Panc1 (cell line): ENCODE data around the gene SLC31A2. TPM values are rescaled to one million over a fixed set of nuclear protein-coding genes. Genes with fewer than 3 reads are reported as not detected.

Experiments
- ATAC-seq: fragments of 200-7000 bp; cut with Tn5 transposase; 2 replicates; pipeline ENCODE4 v1.9.1; 2020; ENCODE audit warnings: mild to moderate bottlenecking, moderate library complexity
- BruUV-seq: library from RNA; stranded (reverse); fragments of 400-500 nt; replicated peaks from 2 replicates; lab custom pipeline; 2021; lab: Mats Ljungman, UMichigan
- CTCF ChIA-PET: fragments of 300-600 bp; sonication (Branson Sonifier 250); formaldehyde crosslinking; loops from one replicate; lab custom pipeline; 2022; ENCODE audit warnings: antibody characterized with exemption; lab: Charles Lee
- POLR2A ChIA-PET: fragments of 300-600 bp; sonication (Branson Sonifier 250); formaldehyde crosslinking; loops from one replicate; lab custom pipeline; 2022; ENCODE audit warnings: antibody characterized with exemption; lab: Charles Lee
- DNase-seq: peaks from one replicate; pipeline ENCODE4 v3.0.0-alpha.2; 2010; ENCODE audit warnings: low read depth, low spot score
- H3K27ac ChIP-seq: 2 replicates; pipeline ENCODE4 v1.5.1; 2011; ENCODE audit warnings: mild to moderate bottlenecking, low read length, inconsistent platforms
- H3K27me3 ChIP-seq: fragments of 200-500 bp; sonication (Bioruptor generic); 2 replicates; pipeline ENCODE4 v1.6.0; 2014; ENCODE audit warnings: low read length, inconsistent platforms; ENCODE audit not compliant: control insufficient read depth, insufficient read depth
- H3K36me3 ChIP-seq: fragments of 200-500 bp; sonication (Bioruptor generic); 2 replicates; pipeline ENCODE4 v1.5.1; 2014; ENCODE audit warnings: inconsistent platforms, mild to moderate bottlenecking, low read length, moderate library complexity; ENCODE audit not compliant: control insufficient read depth, insufficient read depth
- H3K4me1 ChIP-seq: 2 replicates; pipeline ENCODE4 v1.5.1; 2011; ENCODE audit warnings: inconsistent platforms, mild to moderate bottlenecking, low read length, moderate library complexity; ENCODE audit not compliant: control insufficient read depth, insufficient read depth
- H3K4me3 ChIP-seq, 2 experiments: 2 replicates each; pipeline ENCODE4 v1.5.1; 2011 to 2012; ENCODE audit warnings: low read depth in 2 of 2, low read length in 2 of 2, mild to moderate bottlenecking in 2 of 2, inconsistent platforms in 1 of 2, moderate library complexity in 1 of 2
- H3K9me3 ChIP-seq: fragments of 200-500 bp; sonication (Bioruptor generic); 2 replicates; pipeline ENCODE4 v1.5.1; 2014; ENCODE audit warnings: low read depth, mild to moderate bottlenecking, inconsistent platforms, low read length, moderate library complexity; ENCODE audit not compliant: control insufficient read depth, insufficient read depth
- POLR2AphosphoS5 ChIP-seq: IDR thresholded peaks from 2 replicates; pipeline ENCODE4 v1.6.1; 2012; ENCODE audit warnings: mild to moderate bottlenecking, low read depth, low read length, moderate library complexity
- SIN3A ChIP-seq: IDR thresholded peaks from 2 replicates; pipeline ENCODE4 v1.6.1; 2012; ENCODE audit warnings: low read depth, mild to moderate bottlenecking, low read length, moderate library complexity, borderline replicate concordance; ENCODE audit not compliant: insufficient read depth
- TCF7L2 ChIP-seq: IDR thresholded peaks from 2 replicates; pipeline ENCODE4 v1.6.1; 2011; ENCODE audit warnings: mild to moderate bottlenecking, low read depth, low read length, inconsistent platforms
- in situ Hi-C: cut with HindIII; loops from 2 replicates; pipeline ENCODE4 v1.10.0; 2016; ENCODE audit warnings: low sequenced_read_pairs, low pct_unique_long_range_greater_than_20kb
- intact Hi-C: fragments of 100-400 bp; cut with micrococcal nuclease; formaldehyde crosslinking; loops from one replicate; pipeline ENCODE4 v1.10.0; 2022; ENCODE audit not compliant: unreplicated experiment
- total RNA-seq: library from RNA; stranded (reverse); gene quantifications from one replicate; pipeline ENCODE4 v1.2.1, GENCODE V29; 2021; ENCODE audit not compliant: unreplicated experiment
- TF ChIP-seq, protein P1 (sequence below): fragments of 450-650 bp; IDR thresholded peaks from 2 replicates; pipeline ENCODE4 v1.5.1; 2017; ENCODE audit warnings: mild to moderate bottlenecking
- TF ChIP-seq, protein P2 (sequence below), 2 experiments: IDR thresholded peaks; 2 replicates each; pipeline ENCODE4 v1.6.1; 2011 to 2012; ENCODE audit warnings: low read depth in 2 of 2, control low read depth in 1 of 2, low read length in 1 of 2, mild to moderate bottlenecking in 1 of 2, moderate library complexity in 1 of 2; ENCODE audit not compliant: insufficient read depth in 1 of 2

Gene SLC31A2
- total RNA-seq, 1 experiment from 2014 or later, result 5.3 TPM

DNA sequence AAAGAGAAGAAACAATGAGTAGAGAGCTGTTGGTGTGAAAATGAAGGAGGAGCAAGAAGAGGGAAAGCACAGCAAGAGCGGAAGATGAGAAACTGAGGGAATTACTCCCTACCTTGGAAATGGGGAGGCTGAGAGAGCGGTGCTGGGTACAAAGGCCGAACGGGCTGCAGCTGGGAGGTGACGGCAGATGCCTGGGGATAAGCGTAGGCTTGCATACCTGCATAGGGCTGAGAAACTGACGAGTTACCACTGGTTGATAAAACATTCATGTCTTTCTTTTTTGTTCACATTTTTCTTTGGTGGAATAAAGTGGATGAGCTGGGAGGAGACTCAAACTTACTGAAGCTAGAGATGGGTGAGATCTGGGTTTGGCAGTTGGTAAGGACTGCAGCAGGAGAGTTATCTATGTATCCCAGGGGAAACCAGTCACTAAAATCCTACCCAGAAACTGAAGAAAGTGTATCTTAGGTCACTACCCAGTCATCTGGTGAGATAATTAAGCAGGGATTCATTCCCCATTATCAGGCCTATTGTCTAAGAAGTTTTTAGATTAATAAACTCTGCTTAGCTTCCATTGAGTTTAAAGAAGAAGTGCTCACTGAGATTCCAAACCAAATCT lies 35.4 kb downstream of the SLC31A2 start:
- no peak for ATAC-seq

DNA sequence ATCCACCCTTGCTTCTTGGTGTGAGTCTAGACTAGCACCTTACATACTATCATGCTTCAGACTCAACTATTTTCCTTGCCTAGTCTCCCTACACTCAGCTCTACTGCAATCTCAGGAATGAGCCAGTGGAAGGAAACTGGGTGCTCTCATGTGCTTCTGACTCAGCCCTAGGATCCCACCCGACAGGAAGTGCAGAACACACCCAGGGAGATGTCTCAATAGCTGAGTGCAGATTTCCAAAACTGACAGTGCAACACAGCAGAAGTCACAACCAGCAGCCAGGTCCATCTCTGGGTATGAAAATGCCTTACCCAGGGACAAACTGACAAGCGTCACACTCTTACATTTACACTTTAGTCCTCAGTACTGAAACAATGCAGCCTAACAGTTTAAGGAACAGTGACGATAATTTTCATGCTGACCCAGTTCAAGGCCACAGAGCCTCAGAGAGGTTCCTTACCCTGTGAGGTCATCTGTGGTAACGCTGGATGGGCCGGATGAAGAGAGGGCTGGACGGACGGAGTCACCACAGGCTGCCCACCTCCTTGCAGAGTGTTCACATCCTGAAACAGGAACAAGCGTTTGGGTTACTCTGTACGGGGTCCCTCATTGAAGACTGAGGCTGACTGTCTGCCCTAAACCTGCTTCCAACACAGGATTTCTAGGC lies 37.3 kb downstream of the SLC31A2 start:
- ChIA-PET CTCF (no interaction called here), POLR2A (no interaction called here)
- no peaks in the 10 kb centered on the region for H3K4me1 ChIP-seq
- in situ Hi-C loops (no loop called here), intact Hi-C loops (no loop called here)
- ATAC-seq (no peak), DNase-seq (peak; percentile 42)
- H3K4me3 ChIP-seq, result no peak overlapping the region
- no TSS peak for BruUV-seq
- H3K27me3 ChIP-seq, result no peaks in the 10 kb centered on the region
- H3K27ac ChIP-seq, result no peak overlapping the region
- H3K9me3 ChIP-seq, result no peaks in the 10 kb centered on the region
- TF ChIP-seq TCF7L2 (no peak), SIN3A (no peak), POLR2AphosphoS5 (no peak)
- TF ChIP-seq, protein P1, sequence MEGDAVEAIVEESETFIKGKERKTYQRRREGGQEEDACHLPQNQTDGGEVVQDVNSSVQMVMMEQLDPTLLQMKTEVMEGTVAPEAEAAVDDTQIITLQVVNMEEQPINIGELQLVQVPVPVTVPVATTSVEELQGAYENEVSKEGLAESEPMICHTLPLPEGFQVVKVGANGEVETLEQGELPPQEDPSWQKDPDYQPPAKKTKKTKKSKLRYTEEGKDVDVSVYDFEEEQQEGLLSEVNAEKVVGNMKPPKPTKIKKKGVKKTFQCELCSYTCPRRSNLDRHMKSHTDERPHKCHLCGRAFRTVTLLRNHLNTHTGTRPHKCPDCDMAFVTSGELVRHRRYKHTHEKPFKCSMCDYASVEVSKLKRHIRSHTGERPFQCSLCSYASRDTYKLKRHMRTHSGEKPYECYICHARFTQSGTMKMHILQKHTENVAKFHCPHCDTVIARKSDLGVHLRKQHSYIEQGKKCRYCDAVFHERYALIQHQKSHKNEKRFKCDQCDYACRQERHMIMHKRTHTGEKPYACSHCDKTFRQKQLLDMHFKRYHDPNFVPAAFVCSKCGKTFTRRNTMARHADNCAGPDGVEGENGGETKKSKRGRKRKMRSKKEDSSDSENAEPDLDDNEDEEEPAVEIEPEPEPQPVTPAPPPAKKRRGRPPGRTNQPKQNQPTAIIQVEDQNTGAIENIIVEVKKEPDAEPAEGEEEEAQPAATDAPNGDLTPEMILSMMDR, result no peak
- TF ChIP-seq, protein P2, sequence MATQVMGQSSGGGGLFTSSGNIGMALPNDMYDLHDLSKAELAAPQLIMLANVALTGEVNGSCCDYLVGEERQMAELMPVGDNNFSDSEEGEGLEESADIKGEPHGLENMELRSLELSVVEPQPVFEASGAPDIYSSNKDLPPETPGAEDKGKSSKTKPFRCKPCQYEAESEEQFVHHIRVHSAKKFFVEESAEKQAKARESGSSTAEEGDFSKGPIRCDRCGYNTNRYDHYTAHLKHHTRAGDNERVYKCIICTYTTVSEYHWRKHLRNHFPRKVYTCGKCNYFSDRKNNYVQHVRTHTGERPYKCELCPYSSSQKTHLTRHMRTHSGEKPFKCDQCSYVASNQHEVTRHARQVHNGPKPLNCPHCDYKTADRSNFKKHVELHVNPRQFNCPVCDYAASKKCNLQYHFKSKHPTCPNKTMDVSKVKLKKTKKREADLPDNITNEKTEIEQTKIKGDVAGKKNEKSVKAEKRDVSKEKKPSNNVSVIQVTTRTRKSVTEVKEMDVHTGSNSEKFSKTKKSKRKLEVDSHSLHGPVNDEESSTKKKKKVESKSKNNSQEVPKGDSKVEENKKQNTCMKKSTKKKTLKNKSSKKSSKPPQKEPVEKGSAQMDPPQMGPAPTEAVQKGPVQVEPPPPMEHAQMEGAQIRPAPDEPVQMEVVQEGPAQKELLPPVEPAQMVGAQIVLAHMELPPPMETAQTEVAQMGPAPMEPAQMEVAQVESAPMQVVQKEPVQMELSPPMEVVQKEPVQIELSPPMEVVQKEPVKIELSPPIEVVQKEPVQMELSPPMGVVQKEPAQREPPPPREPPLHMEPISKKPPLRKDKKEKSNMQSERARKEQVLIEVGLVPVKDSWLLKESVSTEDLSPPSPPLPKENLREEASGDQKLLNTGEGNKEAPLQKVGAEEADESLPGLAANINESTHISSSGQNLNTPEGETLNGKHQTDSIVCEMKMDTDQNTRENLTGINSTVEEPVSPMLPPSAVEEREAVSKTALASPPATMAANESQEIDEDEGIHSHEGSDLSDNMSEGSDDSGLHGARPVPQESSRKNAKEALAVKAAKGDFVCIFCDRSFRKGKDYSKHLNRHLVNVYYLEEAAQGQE (IDR thresholded peaks at IDR 0.05; ENCODE audit: insufficient read depth in 1 of 2, low read depth in 2 of 2, low read length in 1 of 2), result no peak
- peaks cover 12% of the 10 kb centered on the region for H3K36me3 ChIP-seq

More for the DNA sequence above, 35.4 kb downstream of the SLC31A2 start:
- no peaks in the 10 kb centered on the region for H3K4me1 ChIP-seq
- intact Hi-C loops, result no loop called here
- no peak for DNase-seq
- in situ Hi-C loops, result no loop called here
- no peaks in the 10 kb centered on the region for H3K27me3 ChIP-seq
- BruUV-seq, result no TSS peak
- H3K36me3 ChIP-seq, result peaks cover 14% of the 10 kb centered on the region
- H3K4me3 ChIP-seq, result no peak overlapping the region
- no peak overlapping the region for H3K27ac ChIP-seq
- TF ChIP-seq, protein P1, result no peak
- TF ChIP-seq POLR2AphosphoS5 (no peak), TCF7L2 (no peak), SIN3A (no peak)
- TF ChIP-seq, protein P2 (IDR thresholded peaks at IDR 0.05; ENCODE audit: insufficient read depth in 1 of 2, low read depth in 2 of 2, low read length in 1 of 2), result no peak
- no peaks in the 10 kb centered on the region for H3K9me3 ChIP-seq
- ChIA-PET POLR2A (no interaction called here), CTCF (no interaction called here)
